Stimulated activated CD8-positive, alpha-beta memory T cell treated with anti-CD3 and anti-CD28 coated beads, Interleukin-7, amount 100 ng/mL, for 48 hours (primary cell): ENCODE data around the gene TTLL3.
"Not testable (repeated sequence)": the region's sequence is repeated elsewhere in the genome, so short reads cannot be mapped to it uniquely, and the experiment has no call there.

Experiments
- DNase-seq, 2 donors: peaks; one replicate each; pipeline ENCODE4 v3.0.0-alpha.2; 2020; ENCODE audit warnings: low read depth in 1 of 2; ENCODE audit errors: extremely low read depth in 1 of 2

TTLL3 gene

DNA sequence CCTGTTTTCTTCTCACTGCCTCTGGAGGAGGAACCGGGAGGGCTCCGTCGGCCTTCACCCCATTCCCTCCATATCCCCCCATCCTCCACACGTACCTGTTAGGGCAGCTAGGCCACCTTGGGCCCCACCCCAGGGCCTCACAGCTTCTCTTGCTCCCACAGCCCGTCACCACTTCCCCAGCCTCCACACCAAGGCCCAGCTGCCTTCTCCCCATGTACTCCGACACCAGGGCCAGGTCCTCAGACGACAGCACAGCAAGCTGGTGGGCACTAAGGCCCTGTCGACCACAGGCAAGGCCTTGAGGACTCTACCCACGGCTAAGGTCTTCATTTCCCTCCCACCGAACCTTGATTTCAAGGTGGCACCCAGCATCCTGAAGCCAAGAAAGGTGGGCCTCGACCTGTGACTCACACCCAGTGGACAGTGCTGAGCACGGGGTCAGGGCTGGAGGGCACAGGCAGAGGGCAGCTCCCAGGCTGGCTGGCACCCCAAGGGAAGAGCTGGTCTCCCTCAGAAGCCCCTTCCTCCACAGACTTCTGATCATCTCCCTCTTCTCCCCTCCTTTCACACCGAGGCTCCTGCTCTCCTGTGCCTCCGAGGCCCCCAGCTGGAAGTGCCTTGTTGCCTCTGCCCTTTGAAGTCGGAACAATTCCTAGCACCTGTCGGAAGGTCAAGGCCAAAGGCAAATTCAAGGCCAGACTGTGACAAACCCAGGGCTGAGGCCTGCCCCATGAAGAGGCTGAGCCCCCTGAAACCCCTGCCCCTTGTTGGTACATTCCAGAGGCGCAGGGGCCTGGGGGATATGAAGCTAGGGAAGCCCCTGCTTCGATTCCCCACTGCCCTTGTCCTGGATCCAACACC lies 24.7 kb downstream of the TTLL3 start:
- no peak for DNase-seq

DNA sequence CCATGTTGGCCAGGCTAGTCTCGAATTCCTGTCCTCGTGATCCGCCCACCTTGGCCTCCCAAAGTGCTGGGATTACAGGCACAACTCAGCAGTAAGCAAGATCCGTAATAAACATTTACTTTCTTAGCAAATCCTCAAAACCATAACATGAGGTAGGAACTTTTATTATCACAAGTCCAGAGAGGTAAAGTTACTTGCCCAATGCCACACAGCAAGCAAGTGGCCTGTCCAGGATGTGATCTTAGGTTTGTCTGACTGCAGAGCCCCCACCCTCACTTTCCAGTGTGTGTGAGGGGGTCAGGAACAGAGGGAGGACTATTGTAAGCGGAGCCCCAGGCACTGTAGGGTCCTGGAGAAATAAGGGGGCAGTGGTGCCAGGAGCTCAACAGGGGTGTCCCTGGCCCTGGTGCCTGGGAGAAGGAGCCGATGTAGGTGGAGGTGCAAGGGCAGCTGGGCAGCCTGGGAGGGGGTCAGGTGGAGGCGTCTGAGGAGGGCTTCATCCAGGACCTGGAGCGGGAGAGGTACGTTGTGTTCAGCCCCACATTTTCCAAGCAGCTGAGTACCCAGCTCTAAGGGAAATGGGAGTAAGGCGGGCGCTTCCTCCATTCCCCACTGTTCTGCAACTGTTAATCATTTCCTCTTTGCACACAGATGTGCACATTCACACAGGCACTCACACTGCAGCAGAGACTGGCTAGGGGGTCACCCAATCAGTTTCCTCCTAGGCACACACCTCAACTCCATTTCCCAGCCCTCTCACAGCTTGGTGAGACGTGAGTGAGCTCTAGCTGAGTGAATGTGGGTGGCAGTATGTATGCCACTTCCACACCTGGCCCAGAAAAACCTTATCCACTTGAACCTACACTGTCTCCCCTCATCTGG lies 27.9 kb downstream of the TTLL3 start:
- DNase-seq: no peak

DNA sequence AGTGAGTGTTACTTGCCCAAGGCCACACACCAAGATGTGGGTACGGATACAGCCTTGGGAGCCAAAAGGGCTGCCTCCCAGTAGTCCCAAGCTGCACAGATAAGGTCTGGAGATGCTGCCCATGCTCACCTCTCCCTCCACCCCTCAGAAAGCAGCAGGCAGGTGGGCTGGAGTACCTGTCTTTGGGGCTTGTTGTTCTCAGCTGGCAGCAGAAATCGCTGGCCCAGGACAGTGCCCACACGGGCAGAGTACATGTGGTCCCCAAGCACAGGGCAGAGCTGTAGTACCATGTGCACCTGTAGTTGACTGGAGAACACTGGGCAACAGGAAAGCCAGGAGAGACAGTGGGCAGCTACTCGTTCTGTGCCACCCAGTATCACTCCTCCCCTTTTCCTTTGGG lies 28.8 kb downstream of the TTLL3 start:
- no peak for DNase-seq

- no peak for DNase-seq
These were observed 31.0 kb downstream of the TTLL3 start for GRCh38 chr3:9841015-9841414.

DNA sequence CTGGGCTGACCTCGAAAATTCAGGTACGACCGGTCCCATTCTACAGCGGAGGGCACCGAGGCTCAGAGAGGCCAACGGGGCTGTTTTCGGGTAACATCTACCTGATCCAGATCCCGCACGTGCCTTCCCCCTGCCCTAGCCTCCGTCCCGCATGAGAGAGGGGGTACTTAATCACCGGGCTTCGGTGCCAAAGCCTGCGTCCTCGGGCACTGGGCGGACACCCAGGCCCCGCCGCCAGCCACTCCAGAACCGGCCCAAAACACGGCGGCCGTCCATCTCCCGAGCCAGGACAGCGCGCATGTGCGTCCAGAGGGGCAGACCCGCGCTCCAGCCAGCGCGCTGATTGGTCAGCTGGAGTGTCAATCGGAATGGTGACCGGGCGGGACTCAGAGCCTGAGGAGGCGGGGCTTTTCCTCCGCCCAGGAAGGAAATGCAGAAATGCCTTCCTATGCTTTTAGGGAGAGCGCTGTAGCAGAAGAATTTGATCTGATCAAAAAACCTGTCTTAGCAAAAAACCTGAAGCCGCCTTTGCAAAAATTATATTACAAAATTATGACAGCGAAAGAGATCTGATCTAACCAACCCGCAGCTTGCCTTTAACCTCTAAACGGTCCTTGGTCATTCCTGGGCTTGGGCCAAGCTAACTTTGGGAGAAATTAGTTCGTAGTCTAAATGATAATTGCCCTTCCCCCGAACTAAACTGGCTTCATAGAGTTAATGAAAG lies 33.8 kb downstream of the TTLL3 start, which contains the start of gene RPUSD3:
RPUSD3 (minus strand) TSS at position 294 of the 724 bp plus-strand sequence; CDS start at position 276, 18 bp downstream.
- DNase-seq: peak; percentile 83 to 90

DNA sequence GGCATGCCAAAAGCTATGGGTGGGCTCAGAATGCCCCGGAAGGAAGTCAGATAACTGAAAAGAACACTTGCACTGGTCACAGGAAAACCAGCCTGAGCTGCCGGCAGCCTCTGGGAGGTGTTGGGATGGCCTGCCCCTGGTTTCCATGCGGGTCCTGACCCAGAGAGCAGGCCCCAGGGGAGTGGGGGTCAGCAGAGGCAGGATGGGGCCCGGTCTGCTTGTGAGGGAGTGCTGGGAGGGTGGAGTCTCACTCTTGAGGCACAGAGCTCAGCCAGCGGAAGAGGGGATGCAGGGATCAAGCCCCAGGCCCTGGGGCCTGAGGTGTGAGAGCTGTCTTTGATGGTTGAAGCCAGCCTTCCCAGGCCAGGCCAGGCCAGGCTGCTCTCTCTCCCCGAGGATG lies 36.2 kb downstream of the TTLL3 start:
- DNase-seq: no peak

DNA sequence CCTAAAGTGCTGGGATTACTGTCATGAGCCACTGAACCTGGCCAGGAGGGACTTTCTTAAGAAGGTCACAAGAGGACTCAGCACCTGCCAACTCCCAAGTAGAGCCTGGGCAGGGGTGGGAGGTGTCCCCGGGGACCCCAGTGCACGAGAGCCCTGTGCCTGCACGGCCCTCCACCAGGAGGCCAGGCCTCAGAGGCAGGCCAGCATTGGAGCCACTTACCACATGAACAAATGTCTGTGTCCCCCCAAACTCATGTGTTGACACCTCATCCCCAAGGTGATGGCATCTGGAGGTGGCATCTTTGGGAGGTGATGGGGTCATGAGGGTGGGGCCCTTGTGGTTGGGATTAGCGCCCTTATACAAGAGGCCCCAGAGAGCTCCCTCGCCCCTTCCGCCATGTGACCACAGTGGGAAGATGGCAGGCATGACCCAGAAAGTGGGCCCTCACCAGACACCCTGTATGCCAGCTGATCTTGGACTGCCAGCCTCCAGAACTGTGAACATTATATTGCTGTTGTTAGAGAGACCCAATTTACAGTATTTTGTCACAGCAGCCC lies 36.9 kb downstream of the TTLL3 start:
- DNase-seq: no peak

GRCh38 chr3:9847870-9848269 lies 37.8 kb downstream of the TTLL3 start:
- DNase-seq: not testable (repeated sequence)

- DNase-seq: not testable (repeated sequence)
These were observed 38.8 kb downstream of the TTLL3 start for GRCh38 chr3:9848860-9849259.

- DNase-seq: not testable (repeated sequence)
These were observed 41.3 kb downstream of the TTLL3 start for GRCh38 chr3:9851383-9851782.

DNA sequence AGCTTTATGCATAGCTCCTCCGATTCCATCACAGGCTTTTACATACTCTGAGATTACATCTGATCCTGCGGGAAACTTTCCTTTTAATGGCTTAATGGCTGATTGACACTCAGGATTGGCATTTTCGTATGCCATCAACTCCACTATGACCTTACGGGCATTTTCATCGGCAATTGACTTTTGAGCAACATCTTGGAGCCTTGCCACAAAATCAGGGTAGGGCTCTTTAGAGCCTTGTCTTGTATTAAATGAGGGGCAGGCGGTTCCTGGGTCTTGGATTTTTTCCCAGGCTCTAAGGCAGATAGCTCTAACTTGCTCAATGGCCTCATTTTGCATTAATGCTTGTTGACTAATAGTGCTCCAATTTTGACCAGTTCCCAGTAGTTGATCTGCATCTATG lies 41.9 kb downstream of the TTLL3 start:
- DNase-seq: not testable (repeated sequence)

GRCh38 chr3:9852528-9852927 lies 42.5 kb downstream of the TTLL3 start:
- no peak for DNase-seq

DNA sequence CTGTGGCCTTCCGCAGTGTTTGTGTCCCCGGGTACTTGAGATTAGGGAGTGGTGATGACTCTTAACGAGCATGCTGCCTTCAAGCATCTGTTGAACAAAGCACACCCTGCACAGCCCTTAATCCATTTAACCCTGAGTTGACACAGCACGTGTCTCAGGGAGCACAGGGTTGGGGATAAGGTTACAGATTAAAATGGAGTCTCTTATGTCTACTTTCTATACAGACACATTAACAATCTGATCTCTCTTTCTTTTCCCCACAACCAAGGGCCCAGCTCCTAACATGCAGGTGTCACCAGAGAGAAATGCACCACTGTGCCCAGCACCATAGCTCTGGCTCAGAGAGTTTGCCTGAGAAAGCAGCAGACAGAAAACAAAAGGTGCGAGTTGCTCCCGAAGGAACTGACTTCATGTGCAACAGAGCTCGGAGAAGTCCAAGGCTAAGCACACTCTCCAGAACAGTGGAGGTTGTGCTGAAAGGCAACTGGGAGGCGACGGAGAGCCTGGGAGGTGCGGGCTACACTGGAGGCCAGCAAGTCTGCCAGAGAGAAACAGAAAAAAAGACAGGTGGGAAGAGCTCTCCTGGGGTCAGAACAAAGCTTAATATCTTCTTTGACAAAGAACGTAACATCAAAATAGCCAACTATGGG lies 44.4 kb downstream of the TTLL3 start:
- not testable (repeated sequence) for DNase-seq

DNA sequence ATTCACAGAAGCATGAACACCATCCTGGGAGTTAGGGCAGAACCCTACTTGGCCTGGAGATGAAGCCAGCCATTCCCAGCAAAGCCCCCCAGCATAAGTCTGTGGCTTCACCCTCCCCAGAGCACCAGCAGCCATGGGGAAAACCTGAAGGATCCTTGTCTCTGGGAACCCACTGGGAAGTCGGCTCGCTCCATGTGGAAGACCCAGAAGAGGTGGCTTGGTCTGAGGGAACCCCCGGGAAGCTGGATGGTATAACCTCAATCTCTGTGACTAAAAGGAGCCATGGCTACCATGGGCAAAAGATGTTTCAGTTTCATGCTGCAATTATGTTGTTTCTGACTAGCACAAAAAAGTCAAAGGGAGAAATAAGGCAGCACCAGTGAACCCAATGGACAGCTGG lies 45.5 kb downstream of the TTLL3 start:
- DNase-seq: no peak

GRCh38 chr3:9859530-9860025 lies 49.5 kb downstream of the TTLL3 start:
- DNase-seq: no peak

GRCh38 chr3:9861201-9861600 lies 51.1 kb downstream of the TTLL3 start:
- no peak for DNase-seq

GRCh38 chr3:9861626-9862130 lies 51.6 kb downstream of the TTLL3 start:
- no peak for DNase-seq

- peak; percentile 10 to 16 for DNase-seq
These were observed 52.5 kb downstream of the TTLL3 start for GRCh38 chr3:9862391-9863057.

- DNase-seq: no peak
These were observed 53.2 kb downstream of the TTLL3 start for GRCh38 chr3:9863058-9863772.
